Embryonic facial prominence (tissue), 1 donor: ENCODE measurements around the gene TBC1D22A.
"Not testable (repeated sequence)": the region's sequence is repeated elsewhere in the genome, so short reads cannot be mapped to it uniquely, and the experiment has no call there.

Source experiments
- DNase-seq: peaks from one replicate; pipeline ENCODE4 v3.0.0-alpha.2; 2016; ENCODE audit errors: extremely low spot score

Gene TBC1D22A

GRCh38 chr22:46774253-46774979 lies 12.0 kb downstream of the TBC1D22A start:
- no peak for DNase-seq

GRCh38 chr22:46774980-46775849 lies 12.8 kb downstream of the TBC1D22A start:
- DNase-seq, result no peak

GRCh38 chr22:46775850-46776826 lies 13.7 kb downstream of the TBC1D22A start:
- DNase-seq, result no peak

- DNase-seq, result no peak
These were observed 14.6 kb downstream of the TBC1D22A start for GRCh38 chr22:46776876-46777608.

- DNase-seq, result no peak
These were observed 15.1 kb downstream of the TBC1D22A start for GRCh38 chr22:46777609-46777970.

GRCh38 chr22:46779023-46779422 lies 16.6 kb downstream of the TBC1D22A start:
- no peak for DNase-seq

GRCh38 chr22:46779651-46780050 lies 17.2 kb downstream of the TBC1D22A start:
- DNase-seq, result no peak

GRCh38 chr22:46780453-46780852 lies 18.0 kb downstream of the TBC1D22A start:
- no peak for DNase-seq

- no peak for DNase-seq
These were observed 18.8 kb downstream of the TBC1D22A start for GRCh38 chr22:46781291-46781690.

GRCh38 chr22:46782200-46782599 lies 19.8 kb downstream of the TBC1D22A start:
- DNase-seq, result not testable (repeated sequence)

GRCh38 chr22:46783721-46784120 lies 21.3 kb downstream of the TBC1D22A start:
- DNase-seq, result no peak

- no peak for DNase-seq
These were observed 26.2 kb downstream of the TBC1D22A start for GRCh38 chr22:46788441-46789172.

- DNase-seq, result no peak
These were observed 27.5 kb downstream of the TBC1D22A start for GRCh38 chr22:46789992-46790391.

GRCh38 chr22:46791201-46791731 lies 28.8 kb downstream of the TBC1D22A start:
- no peak for DNase-seq

- no peak for DNase-seq
These were observed 29.8 kb downstream of the TBC1D22A start for GRCh38 chr22:46792061-46792796.

GRCh38 chr22:46792841-46793261 lies 30.4 kb downstream of the TBC1D22A start:
- no peak for DNase-seq

GRCh38 chr22:46793497-46793896 lies 31.0 kb downstream of the TBC1D22A start:
- no peak for DNase-seq

GRCh38 chr22:46794067-46794466 lies 31.6 kb downstream of the TBC1D22A start:
- DNase-seq, result no peak

GRCh38 chr22:46794491-46794890 lies 32.0 kb downstream of the TBC1D22A start:
- DNase-seq, result no peak
